ENCODE data around the gene RABGAP1L. TPM values are rescaled to one million over a fixed set of nuclear protein-coding genes. Genes with fewer than 3 reads are reported as not detected.

The RABGAP1L gene
- total RNA-seq, 1 experiment from 2014 or later: 29.3 TPM

GRCh38 chr1:174696026-174696821 is 536.9 kb downstream of the RABGAP1L start:
- BruUV-seq (replicated peaks): no TSS peak

More at GRCh38 chr1:174696026-174696821, 536.9 kb downstream of the RABGAP1L start:
- TF ChIP-seq CTCF (IDR thresholded peaks at IDR 0.05 in 2 of 3, conservative IDR thresholded peaks at IDR 0.05 in 1 of 3; ENCODE audit: borderline replicate concordance in 1 of 3, insufficient read depth in 1 of 3, low read depth in 2 of 3, low read length in 2 of 3) (no peak), ELF1 (IDR thresholded peaks at IDR 0.05; ENCODE audit: borderline replicate concordance, low read depth) (no peak), REST (IDR thresholded peaks at IDR 0.05; ENCODE audit: low read depth) (no peak), CBX3 (IDR thresholded peaks at IDR 0.05; ENCODE audit: low read depth) (no peak), EZH2 (IDR thresholded peaks at IDR 0.05) (no peak), TCF7L2 (IDR thresholded peaks at IDR 0.05; ENCODE audit: borderline replicate concordance, extremely low read depth, insufficient read depth, insufficient read length) (no peak), MAX (IDR thresholded peaks at IDR 0.05) (no peak), POLR2A (IDR thresholded peaks at IDR 0.05; ENCODE audit: borderline replicate concordance, extremely low read depth, insufficient read depth, insufficient read length) (no peak), EZH2phosphoT487 (IDR thresholded peaks at IDR 0.05; ENCODE audit: borderline replicate concordance) (no peak), SIN3A (IDR thresholded peaks at IDR 0.05; ENCODE audit: low read depth) (no peak)
- Histone ChIP-seq H3K27ac (ENCODE audit: low read depth, low read length) (no peak overlapping the region), H3K9me2 (ENCODE audit: insufficient read depth) (no peaks in the 10 kb centered on the region), H3K27me3 (ENCODE audit: insufficient read depth, low read length) (no peaks in the 10 kb centered on the region), H3K4me3 (replicated peaks in 1 of 2; ENCODE audit: low read depth in 1 of 2, low read length in 2 of 2) (no peak overlapping the region), H3K36me3 (ENCODE audit: control insufficient read depth in 1 of 2, insufficient read depth in 2 of 2, low read length in 2 of 2) (no peaks in the 10 kb centered on the region), H3K9me3 (ENCODE audit: control insufficient read depth in 1 of 2, insufficient read depth in 1 of 2, low read depth in 1 of 2, low read length in 2 of 2) (no peaks in the 10 kb centered on the region), H3K9ac (ENCODE audit: low read length) (no peak overlapping the region), H3K79me2 (ENCODE audit: insufficient read depth, low read length) (no peaks in the 10 kb centered on the region), H3K4me1 (ENCODE audit: control insufficient read depth in 1 of 2, insufficient read depth in 2 of 2, low read length in 2 of 2) (peaks cover 4 to 7% of the 10 kb centered on the region in 2 experiments; a peak in 2 of 4 replicates), H2AFZ (ENCODE audit: low read depth, low read length, poor library complexity, severe bottlenecking) (no peak overlapping the region), H3K4me2 (ENCODE audit: low read length) (no peak overlapping the region), H4K20me1 (ENCODE audit: insufficient read depth) (no peaks in the 10 kb centered on the region)
- RAD21 ChIA-PET (ENCODE audit: low non-redundant PET in 1 of 2, low total read pairs in 2 of 2, uncharacterized antibody in 2 of 2, unreplicated experiment in 2 of 2): no interaction called here
- no peak for DNase-seq (ENCODE audit: low read depth, low spot score)
- POLR2A ChIA-PET: no interaction called here
- intact Hi-C loops (cut with micrococcal nuclease): no loop called here
- CTCF ChIA-PET: interaction anchor here (1.0 kb wide), 1 partner anchor 30 kb away, joined by 3 read pairs; no protein-coding TSS in a partner anchor
- ATAC-seq: no peak

All from HCT116 (cell line).